UCSD-AML1 (cell line): ENCODE data around the gene BIRC7.

Experiments
- DNase-seq: peaks from one replicate; lab custom pipeline; 2025; ENCODE audit not compliant: unreplicated experiment; lab: John Stamatoyannopoulos, UW

Gene BIRC7

GRCh38 chr20:63262836-63263235 lies 27.1 kb downstream of the BIRC7 start:
- no peak for DNase-seq

- no peak for DNase-seq
Observed at GRCh38 chr20:63264000-63264399, 28.3 kb downstream of the BIRC7 start.

GRCh38 chr20:63264519-63264918 lies 28.8 kb downstream of the BIRC7 start:
- DNase-seq: no peak

- no peak for DNase-seq
Observed at GRCh38 chr20:63265891-63266515, 30.3 kb downstream of the BIRC7 start.

GRCh38 chr20:63267691-63268090 lies 32.0 kb downstream of the BIRC7 start:
- no peak for DNase-seq

GRCh38 chr20:63268256-63268655 lies 32.6 kb downstream of the BIRC7 start:
- DNase-seq: no peak

- DNase-seq: no peak
Observed at GRCh38 chr20:63268671-63269439, 33.1 kb downstream of the BIRC7 start.

- no peak for DNase-seq
Observed at GRCh38 chr20:63269724-63270123, 34.0 kb downstream of the BIRC7 start.

- DNase-seq: no peak
Observed at GRCh38 chr20:63270606-63271325, 35.1 kb downstream of the BIRC7 start.

- peak; percentile 87 for DNase-seq
Observed at GRCh38 chr20:63272105-63273058, 36.7 kb downstream of the BIRC7 start, which contains the start of gene ARFGAP1. Gene ARFGAP1, plus strand, starts transcription at chr20:63272813. Its CDS starts 2,768 bp downstream, at chr20:63275581.

- DNase-seq: no peak
Observed at GRCh38 chr20:63273059-63273579, 37.4 kb downstream of the BIRC7 start.

GRCh38 chr20:63273635-63274380 lies 38.1 kb downstream of the BIRC7 start:
- no peak for DNase-seq

GRCh38 chr20:63274381-63275228 lies 38.9 kb downstream of the BIRC7 start:
- no peak for DNase-seq

- no peak for DNase-seq
Observed at GRCh38 chr20:63275825-63276224, 40.1 kb downstream of the BIRC7 start.

- no peak for DNase-seq
Observed at GRCh38 chr20:63276956-63277355, 41.3 kb downstream of the BIRC7 start.

- DNase-seq: no peak
Observed at GRCh38 chr20:63277466-63278272, 42.0 kb downstream of the BIRC7 start.

- no peak for DNase-seq
Observed at GRCh38 chr20:63278661-63279060, 43.0 kb downstream of the BIRC7 start.

- no peak for DNase-seq
Observed at GRCh38 chr20:63279931-63280330, 44.2 kb downstream of the BIRC7 start.
